ENCODE results near the gene ANP32D.

GRCh38 chr12:48489012-48489411 lies 16.7 kb downstream of the ANP32D start:
- TF ChIP-seq ELF1 (tag; IDR thresholded peaks at IDR 0.05) (no peak), POLR2A (conservative IDR thresholded peaks at IDR 0.05) (no peak), RFX5 (IDR thresholded peaks at IDR 0.05; ENCODE audit: low read depth, low read length) (no peak), EZH2 (IDR thresholded peaks at IDR 0.05; ENCODE audit: borderline replicate concordance, low read depth, low read length) (no peak), NR2C2 (CRISPR knock-in tag; IDR thresholded peaks at IDR 0.05) (no peak), NR2C2 (tag; IDR thresholded peaks at IDR 0.05) (no peak), SMAD2 (IDR thresholded peaks at IDR 0.05; ENCODE audit: low read depth, low read length) (no peak), ZNF639 (CRISPR knock-in tag; conservative IDR thresholded peaks at IDR 0.05 in 1 of 2, IDR thresholded peaks at IDR 0.05 in 1 of 2) (no peak), PML (IDR thresholded peaks at IDR 0.05; ENCODE audit: low read length) (no peak), CBX8 (IDR thresholded peaks at IDR 0.05; ENCODE audit: borderline replicate concordance, extremely low read depth, low read depth, low read length, poor library complexity, severe bottlenecking) (no peak), ZNF175 (CRISPR knock-in tag; IDR thresholded peaks at IDR 0.05; ENCODE audit: low read depth) (no peak), BDP1 (IDR thresholded peaks at IDR 0.05; ENCODE audit: insufficient read depth, insufficient read length) (no peak), POLR2AphosphoS5 (IDR thresholded peaks at IDR 0.05; ENCODE audit: control insufficient read depth, insufficient read depth, low read depth, low read length) (no peak)
